CD4-positive, CD25-positive, alpha-beta regulatory T cell (primary cell): ENCODE measurements around the gene NR1I3. TPM values are rescaled to one million over a fixed set of nuclear protein-coding genes. Genes with fewer than 3 reads are reported as not detected.

Experiments used
- ATAC-seq, 2 donors: fragments of 150-1000 bp; cut with Tn5 transposase; one replicate each; pipeline ENCODE4 v1.10.0; 2021; ENCODE audit warnings: low read depth in 2 of 2, moderate number of reproducible peaks in 2 of 2, moderate library complexity in 1 of 2
- DNase-seq, 3 donors: peaks; one replicate each; pipeline versions ENCODE4 v3.0.0 to v3.0.0-alpha.2; 2012 to 2022; ENCODE audit warnings: mixed read lengths in 1 of 3
- H3K27ac ChIP-seq: one replicate; pipeline ENCODE4 v1.7.0; 2013; ENCODE audit warnings: mild to moderate bottlenecking, low read length; ENCODE audit not compliant: insufficient read depth, poor library complexity, severe bottlenecking
- H3K27me3 ChIP-seq: one replicate; pipeline ENCODE4 v1.7.0; 2013; ENCODE audit warnings: low read length; ENCODE audit not compliant: control insufficient read depth, insufficient read depth
- H3K36me3 ChIP-seq: one replicate; pipeline ENCODE4 v1.7.0; 2013; ENCODE audit warnings: mild to moderate bottlenecking, low read length, moderate library complexity; ENCODE audit not compliant: control insufficient read depth, insufficient read depth
- H3K4me1 ChIP-seq: 2 replicates; pipeline ENCODE4 v1.7.0; 2013; ENCODE audit warnings: mild to moderate bottlenecking, low read length; ENCODE audit not compliant: insufficient read depth, control insufficient read depth, poor library complexity, severe bottlenecking
- H3K4me3 ChIP-seq: one replicate; pipeline ENCODE4 v1.7.0; 2013; ENCODE audit warnings: low read depth, mild to moderate bottlenecking, low read length, moderate library complexity
- H3K9me3 ChIP-seq, 2 experiments: 1 replicate in 1 of 2; 2 replicates in 1 of 2; pipeline ENCODE4 v1.7.0; 2013; ENCODE audit warnings: low read length in 2 of 2, mild to moderate bottlenecking in 1 of 2, moderate library complexity in 1 of 2; ENCODE audit not compliant: control insufficient read depth in 2 of 2
- H3K27ac Mint-ChIP-seq, 3 donors: one replicate each; pipeline ENCODE4 v1.8.0; 2020 to 2022; ENCODE audit warnings: mild to moderate bottlenecking in 3 of 3, mixed read lengths in 3 of 3, moderate library complexity in 2 of 3
- H3K27me3 Mint-ChIP-seq: one replicate; pipeline ENCODE4 v1.8.0; 2022; ENCODE audit warnings: mild to moderate bottlenecking, mixed read lengths
- H3K36me3 Mint-ChIP-seq: one replicate; pipeline ENCODE4 v1.8.0; 2020; ENCODE audit warnings: mixed read lengths
- H3K4me1 Mint-ChIP-seq, 4 donors: one replicate each; pipeline ENCODE4 v1.8.0; 2020 to 2022; ENCODE audit warnings: mixed read lengths in 4 of 4, mild to moderate bottlenecking in 1 of 4
- H3K4me3 Mint-ChIP-seq, 4 donors: one replicate each; pipeline ENCODE4 v1.8.0; 2020 to 2022; ENCODE audit warnings: mild to moderate bottlenecking in 4 of 4, mixed read lengths in 4 of 4, moderate library complexity in 3 of 4
- H3K9me3 Mint-ChIP-seq, 7 donors: one replicate each; pipeline ENCODE4 v1.8.0; 2020 to 2022; ENCODE audit warnings: mixed read lengths in 7 of 7, mild to moderate bottlenecking in 3 of 7, moderate library complexity in 2 of 7
- polyA plus RNA-seq, 4 donors: library from polyadenylated mRNA; unstranded; fragments of 300-500 nt; fragmentation: Illumina TruSeq; gene quantifications; one replicate each; pipeline ENCODE4 v1.2.3, GENCODE V29; 2021
- total RNA-seq: library from RNA; stranded (reverse); gene quantifications from one replicate; pipeline ENCODE4 v1.2.3, GENCODE V29; 2022

NR1I3 gene
- total and polyA plus RNA-seq, 5 donors from 2014 or later: 0.21 TPM; not detected in 4

GRCh38 chr1:161180639-161181038 is 57.4 kb downstream of the NR1I3 start:
- peak overlapping the region; percentile 23 to 70 (median 54) for H3K4me3 Mint-ChIP-seq
- peaks cover 80% of the 10 kb centered on the region for H3K4me1 ChIP-seq
- H3K9me3 ChIP-seq: no peaks in the 10 kb centered on the region
- H3K36me3 Mint-ChIP-seq: peaks cover 2% of the 10 kb centered on the region
- peak overlapping the region; percentile 80 for H3K27ac ChIP-seq
- no peak for ATAC-seq
- H3K27ac Mint-ChIP-seq: peak overlapping the region; percentile 85 to 99 (median 95)
- peaks cover 0 to 3% (median 0%) of the 10 kb centered on the region in 7 donors for H3K9me3 Mint-ChIP-seq
- DNase-seq: peak in 1 of 3 donors; percentile 57
- H3K4me1 Mint-ChIP-seq: peaks cover 11 to 86% (median 62%) of the 10 kb centered on the region in 4 donors
- H3K36me3 ChIP-seq: peaks cover 4% of the 10 kb centered on the region
- H3K27me3 ChIP-seq: no peaks in the 10 kb centered on the region
- peaks cover 6% of the 10 kb centered on the region for H3K27me3 Mint-ChIP-seq
- peak overlapping the region; percentile 32 for H3K4me3 ChIP-seq

- no peaks in the 10 kb centered on the region for H3K9me3 ChIP-seq
- ATAC-seq (no peak), DNase-seq (no peak)
- peaks cover 83% of the 10 kb centered on the region for H3K4me1 ChIP-seq
- H3K4me3 Mint-ChIP-seq: peak overlapping the region; percentile 22 to 68 (median 52)
- H3K27me3 Mint-ChIP-seq: peaks cover 6% of the 10 kb centered on the region
- H3K27ac ChIP-seq: no peak overlapping the region
- no peaks in the 10 kb centered on the region for H3K27me3 ChIP-seq
- H3K4me3 ChIP-seq: no peak overlapping the region
- peaks cover 6 to 87% (median 64%) of the 10 kb centered on the region in 4 donors for H3K4me1 Mint-ChIP-seq
- H3K36me3 ChIP-seq: peaks cover 13% of the 10 kb centered on the region
- peaks cover 8% of the 10 kb centered on the region for H3K36me3 Mint-ChIP-seq
- peaks cover 0 to 3% (median 0%) of the 10 kb centered on the region in 7 donors for H3K9me3 Mint-ChIP-seq
- peak overlapping the region in 2 of 3 donors; percentile 78 to 91 for H3K27ac Mint-ChIP-seq
Observed at GRCh38 chr1:161179698-161180097, 58.3 kb downstream of the NR1I3 start.

Other genes starting within 250 kb of the NR1I3 start
- 18.4 TPM for gene F11R, start 217.1 kb downstream of the NR1I3 start, total RNA-seq
- 10 to 100 TPM in 1 of 4 donors, 1 to 10 TPM in 3; 6.3 to 11.2 (median 7.9) TPM for gene F11R, start 217.1 kb downstream of the NR1I3 start, polyA plus RNA-seq
- 61.3 TPM for gene TSTD1, start 199.2 kb downstream of the NR1I3 start, total RNA-seq
- 100 to 1,000 TPM; 340 to 451 (median 422) TPM for gene TSTD1, start 199.2 kb downstream of the NR1I3 start, polyA plus RNA-seq
- gene USF1, start 192.2 kb downstream of the NR1I3 start, total RNA-seq: 102 TPM
- gene USF1, start 192.2 kb downstream of the NR1I3 start, polyA plus RNA-seq: 1 to 10 TPM; 4.2 to 8.1 (median 6.1) TPM
- gene ARHGAP30, start 168.3 kb downstream of the NR1I3 start, total RNA-seq: 204 TPM
- gene ARHGAP30, start 168.3 kb downstream of the NR1I3 start, polyA plus RNA-seq: 100 to 1,000 TPM; 144 to 159 (median 151) TPM
- not detected for gene NECTIN4, start 148.6 kb downstream of the NR1I3 start, total RNA-seq
- under 1 TPM in 1 of 4 donors, not detected in 3; 0.05 TPM for gene NECTIN4, start 148.6 kb downstream of the NR1I3 start, polyA plus RNA-seq
- gene KLHDC9, start 139.8 kb downstream of the NR1I3 start, total RNA-seq: not detected
- under 1 TPM in 2 of 4 donors, not detected in 2; 0.28 to 0.46 TPM for gene KLHDC9, start 139.8 kb downstream of the NR1I3 start, polyA plus RNA-seq
- gene PFDN2, start 120.2 kb downstream of the NR1I3 start, total RNA-seq: 48.0 TPM
- 100 to 1,000 TPM in 2 of 4 donors, 10 to 100 TPM in 2; 90.9 to 109 (median 98.6) TPM for gene PFDN2, start 120.2 kb downstream of the NR1I3 start, polyA plus RNA-seq
- 28.2 TPM for gene NIT1, start 120.1 kb downstream of the NR1I3 start, total RNA-seq
- 10 to 100 TPM; 21.1 to 24.5 (median 22.2) TPM for gene NIT1, start 120.1 kb downstream of the NR1I3 start, polyA plus RNA-seq
- gene DEDD, start 105.5 kb downstream of the NR1I3 start, total RNA-seq: 40.9 TPM
- 10 to 100 TPM; 39.5 to 46.4 (median 41.8) TPM for gene DEDD, start 105.5 kb downstream of the NR1I3 start, polyA plus RNA-seq
- gene UFC1, start 84.2 kb downstream of the NR1I3 start, total RNA-seq: 115 TPM
- 100 to 1,000 TPM; 147 to 188 (median 171) TPM for gene UFC1, start 84.2 kb downstream of the NR1I3 start, polyA plus RNA-seq
- 36.9 TPM for gene USP21, start 78.7 kb downstream of the NR1I3 start, total RNA-seq
- 10 to 100 TPM; 18.8 to 27.0 (median 22.1) TPM for gene USP21, start 78.7 kb downstream of the NR1I3 start, polyA plus RNA-seq
- gene PPOX, start 71.8 kb downstream of the NR1I3 start, total RNA-seq: 45.3 TPM
- 10 to 100 TPM; 18.0 to 32.9 (median 22.3) TPM for gene PPOX, start 71.8 kb downstream of the NR1I3 start, polyA plus RNA-seq
- 68.1 TPM for gene B4GALT3, start 60.7 kb downstream of the NR1I3 start, total RNA-seq
- 100 to 1,000 TPM in 1 of 4 donors, 10 to 100 TPM in 3; 75.6 to 104 (median 84.9) TPM for gene B4GALT3, start 60.7 kb downstream of the NR1I3 start, polyA plus RNA-seq
- gene ADAMTS4, start 39.1 kb downstream of the NR1I3 start, total RNA-seq: 5.3 TPM
- 1 to 10 TPM in 1 of 4 donors, under 1 TPM in 2, not detected in 1; 0.36 to 1.4 (median 0.37) TPM for gene ADAMTS4, start 39.1 kb downstream of the NR1I3 start, polyA plus RNA-seq
- 67.5 TPM for gene NDUFS2, start 35.8 kb downstream of the NR1I3 start, total RNA-seq
- gene NDUFS2, start 35.8 kb downstream of the NR1I3 start, polyA plus RNA-seq: 100 to 1,000 TPM; 107 to 128 (median 117) TPM
- 2.9 TPM for gene FCER1G, start 22.9 kb downstream of the NR1I3 start, total RNA-seq
- 100 to 1,000 TPM in 2 of 4 donors, 10 to 100 TPM in 2; 48.4 to 121 (median 101) TPM for gene FCER1G, start 22.9 kb downstream of the NR1I3 start, polyA plus RNA-seq
- gene APOA2, start 14.6 kb downstream of the NR1I3 start, total RNA-seq: not detected
- gene APOA2, start 14.6 kb downstream of the NR1I3 start, polyA plus RNA-seq: not detected
- gene TOMM40L, start 12.1 kb downstream of the NR1I3 start, total RNA-seq: 8.6 TPM
- 1 to 10 TPM; 5.3 to 7.1 (median 6.0) TPM for gene TOMM40L, start 12.1 kb downstream of the NR1I3 start, polyA plus RNA-seq
- not detected for gene PCP4L1, start 20.5 kb upstream of the NR1I3 start, total RNA-seq
- gene PCP4L1, start 20.5 kb upstream of the NR1I3 start, polyA plus RNA-seq: under 1 TPM in 1 of 4 donors, not detected in 3; 0.38 TPM
- 2.3 TPM for gene MPZ, start 71.8 kb upstream of the NR1I3 start, total RNA-seq
- not detected for gene MPZ, start 71.8 kb upstream of the NR1I3 start, polyA plus RNA-seq
- 80.9 TPM for gene SDHC, start 76.2 kb upstream of the NR1I3 start, total RNA-seq
- 100 to 1,000 TPM; 198 to 294 (median 247) TPM for gene SDHC, start 76.2 kb upstream of the NR1I3 start, polyA plus RNA-seq
- gene CFAP126, start 129.7 kb upstream of the NR1I3 start, total RNA-seq: not detected
- not detected for gene CFAP126, start 129.7 kb upstream of the NR1I3 start, polyA plus RNA-seq